BE2C (cell line): Measurements from ENCODE around the gene ERC1.

Experiments
- DNase-seq: peaks from one replicate; pipeline ENCODE4 v3.0.0-alpha.2; 2020
- H3K27me3 ChIP-seq: fragments of 250-450 bp; sonication (Bioruptor Pico); 2 replicates; pipeline ENCODE4 v1.5.1; 2020; ENCODE audit warnings: mild to moderate bottlenecking
- H3K36me3 ChIP-seq: fragments of 250-450 bp; sonication (Bioruptor Pico); 2 replicates; pipeline ENCODE4 v1.5.1; 2020; ENCODE audit warnings: mild to moderate bottlenecking
- H3K4me1 ChIP-seq: fragments of 250-450 bp; sonication (Bioruptor Pico); 2 replicates; pipeline ENCODE4 v1.5.1; 2020
- H3K4me3 ChIP-seq: 2 replicates; pipeline ENCODE4 v1.5.1; 2011; ENCODE audit warnings: low read depth, low read length
- H3K9me3 ChIP-seq: fragments of 250-450 bp; sonication (Bioruptor Pico); 2 replicates; pipeline ENCODE4 v1.5.1; 2020
- TF ChIP-seq, protein P1 (sequence below): IDR thresholded peaks from 2 replicates; pipeline ENCODE4 v1.5.1; 2012; ENCODE audit warnings: mild to moderate bottlenecking, low read depth, low read length

Gene ERC1

GRCh38 chr12:1510056-1510812, 519.2 kb downstream of the ERC1 start:
- Histone ChIP-seq H3K9me3 (peaks cover 7% of the 10 kb centered on the region; the same call in 1 of the 2 replicates), H3K4me3 (no peak overlapping the region), H3K27me3 (no peaks in the 10 kb centered on the region), H3K36me3 (no peaks in the 10 kb centered on the region), H3K4me1 (no peaks in the 10 kb centered on the region)
- no peak for DNase-seq
- TF ChIP-seq, protein P1, sequence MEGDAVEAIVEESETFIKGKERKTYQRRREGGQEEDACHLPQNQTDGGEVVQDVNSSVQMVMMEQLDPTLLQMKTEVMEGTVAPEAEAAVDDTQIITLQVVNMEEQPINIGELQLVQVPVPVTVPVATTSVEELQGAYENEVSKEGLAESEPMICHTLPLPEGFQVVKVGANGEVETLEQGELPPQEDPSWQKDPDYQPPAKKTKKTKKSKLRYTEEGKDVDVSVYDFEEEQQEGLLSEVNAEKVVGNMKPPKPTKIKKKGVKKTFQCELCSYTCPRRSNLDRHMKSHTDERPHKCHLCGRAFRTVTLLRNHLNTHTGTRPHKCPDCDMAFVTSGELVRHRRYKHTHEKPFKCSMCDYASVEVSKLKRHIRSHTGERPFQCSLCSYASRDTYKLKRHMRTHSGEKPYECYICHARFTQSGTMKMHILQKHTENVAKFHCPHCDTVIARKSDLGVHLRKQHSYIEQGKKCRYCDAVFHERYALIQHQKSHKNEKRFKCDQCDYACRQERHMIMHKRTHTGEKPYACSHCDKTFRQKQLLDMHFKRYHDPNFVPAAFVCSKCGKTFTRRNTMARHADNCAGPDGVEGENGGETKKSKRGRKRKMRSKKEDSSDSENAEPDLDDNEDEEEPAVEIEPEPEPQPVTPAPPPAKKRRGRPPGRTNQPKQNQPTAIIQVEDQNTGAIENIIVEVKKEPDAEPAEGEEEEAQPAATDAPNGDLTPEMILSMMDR, result no peak

- DNase-seq, result no peak
- Histone ChIP-seq H3K4me3 (no peak overlapping the region), H3K4me1 (no peaks in the 10 kb centered on the region), H3K27me3 (no peaks in the 10 kb centered on the region), H3K9me3 (peaks cover 7% of the 10 kb centered on the region; the same call in 1 of the 2 replicates), H3K36me3 (no peaks in the 10 kb centered on the region)
- TF ChIP-seq, protein P1, result no peak
Measured at GRCh38 chr12:1515010-1515409, 524.0 kb downstream of the ERC1 start.

DNA sequence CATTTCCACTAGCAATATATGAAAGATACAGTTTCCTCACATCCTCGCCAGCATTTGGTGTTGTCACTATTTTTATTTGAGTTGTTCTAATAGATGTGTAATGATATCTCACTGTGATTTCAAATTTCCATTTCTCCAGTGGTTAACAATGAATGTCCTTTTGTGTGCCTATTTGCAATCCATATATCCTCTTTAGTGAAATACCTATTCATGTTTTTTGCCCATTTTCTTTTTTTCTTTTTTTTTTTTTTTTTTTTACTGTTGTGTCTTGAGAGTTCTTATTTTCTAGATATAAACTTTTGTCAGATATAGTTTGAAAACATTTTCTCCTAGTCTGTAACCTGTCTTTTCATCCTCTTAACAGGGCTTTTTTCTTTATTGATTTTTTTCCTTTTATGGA, 524.4 kb downstream of the ERC1 start:
- no peaks in the 10 kb centered on the region for H3K27me3 ChIP-seq
- TF ChIP-seq, protein P1, result no peak
- no peak overlapping the region for H3K4me3 ChIP-seq
- peaks cover 7% of the 10 kb centered on the region; the same call in 1 of the 2 replicates for H3K9me3 ChIP-seq
- no peaks in the 10 kb centered on the region for H3K36me3 ChIP-seq
- no peak for DNase-seq
- H3K4me1 ChIP-seq, result no peaks in the 10 kb centered on the region

DNA sequence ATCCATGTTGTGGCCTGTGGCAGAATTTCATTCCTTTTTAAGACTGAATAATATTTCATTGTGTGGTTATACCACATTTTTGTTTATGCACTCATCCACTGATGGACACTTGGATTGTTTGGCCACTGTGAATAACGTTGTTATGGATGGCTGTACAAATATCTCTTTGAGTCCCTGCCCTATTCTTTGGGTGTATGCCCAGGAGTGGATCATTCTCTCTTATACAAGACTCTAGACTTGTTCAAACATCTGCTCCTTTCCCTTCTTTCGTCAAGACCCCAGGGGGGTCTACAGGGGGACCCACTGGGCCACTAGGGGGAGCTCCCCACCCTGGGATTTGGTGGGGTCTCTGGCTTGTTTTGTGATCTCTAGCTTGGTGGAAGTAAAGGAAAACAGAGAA, 526.0 kb downstream of the ERC1 start:
- Histone ChIP-seq H3K27me3 (no peaks in the 10 kb centered on the region), H3K9me3 (peaks cover 7% of the 10 kb centered on the region; the same call in 1 of the 2 replicates), H3K36me3 (no peaks in the 10 kb centered on the region), H3K4me1 (no peaks in the 10 kb centered on the region), H3K4me3 (no peak overlapping the region)
- TF ChIP-seq, protein P1, result peak; percentile 79
- peak; percentile 49 for DNase-seq

DNA sequence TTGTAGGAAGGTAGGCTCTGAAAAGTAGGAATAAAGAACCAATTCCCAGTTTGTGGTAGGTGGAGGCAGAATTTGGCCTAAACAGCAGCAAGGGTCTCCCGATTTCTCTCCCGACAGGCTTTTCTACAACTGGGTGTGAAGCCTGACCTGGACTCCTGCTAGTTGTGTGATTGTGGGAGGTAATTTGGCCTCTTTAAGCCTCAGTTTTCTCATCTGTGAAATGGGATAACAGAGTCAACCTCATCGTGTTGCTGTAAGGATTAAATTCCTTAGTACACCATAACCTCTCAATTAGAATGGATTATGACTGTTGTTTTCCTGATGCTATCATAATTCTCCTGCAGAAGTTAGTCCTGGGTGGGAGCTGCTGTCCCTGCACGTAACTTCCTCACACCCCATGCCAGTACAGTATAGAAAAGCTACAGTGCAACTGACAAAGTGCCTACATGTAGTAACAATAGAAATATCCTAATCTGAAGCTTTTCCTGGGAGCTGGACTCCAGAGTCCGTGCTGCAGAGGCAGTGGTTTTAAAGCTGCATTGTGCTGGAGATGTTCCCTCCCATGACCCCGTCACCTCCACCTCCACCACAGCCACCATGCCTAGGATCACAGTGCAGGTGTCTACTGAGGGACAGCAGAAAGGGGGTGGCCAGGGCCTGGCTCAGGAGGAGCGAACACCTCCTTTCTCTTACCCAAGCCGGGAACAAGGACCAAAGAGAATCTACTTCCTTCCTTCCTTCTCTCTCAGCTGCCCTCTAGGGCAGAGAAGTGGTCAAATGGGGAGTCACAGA, 526.9 kb downstream of the ERC1 start:
- TF ChIP-seq, protein P1, result no peak
- Histone ChIP-seq H3K27me3 (no peaks in the 10 kb centered on the region), H3K36me3 (no peaks in the 10 kb centered on the region), H3K9me3 (peaks cover 7% of the 10 kb centered on the region; the same call in 1 of the 2 replicates), H3K4me3 (no peak overlapping the region), H3K4me1 (no peaks in the 10 kb centered on the region)
- DNase-seq, result no peak
